Spleen (tissue), 11 donors: ENCODE data around the gene RYR3. TPM values are rescaled to one million over a fixed set of nuclear protein-coding genes. Genes with fewer than 3 reads are reported as not detected.

Experiments used
- DNase-seq: peaks from one replicate; pipeline ENCODE4 v3.0.0-alpha.2; 2020
- H3K27ac ChIP-seq, 8 donors: fragments of 200-600 bp; sonication (generic) in 7 of 8; 1 replicate in 4 of 8; 2 replicates in 4 of 8; pipeline versions ENCODE4 v1.5.0 to v1.8.0; 2016 to 2021; ENCODE audit warnings: inconsistent platforms in 4 of 8, mild to moderate bottlenecking in 4 of 8, moderate library complexity in 1 of 8
- H3K27me3 ChIP-seq, 7 donors: fragments of 200-600 bp; sonication (generic) in 6 of 7; replicated peaks in 1 of 7; 1 replicate in 4 of 7; 2 replicates in 3 of 7; pipeline versions ENCODE4 v1.5.0 to v1.8.0; 2016 to 2021; ENCODE audit warnings: inconsistent platforms in 3 of 7, mild to moderate bottlenecking in 1 of 7
- H3K36me3 ChIP-seq, 6 donors: fragments of 200-600 bp; sonication (generic) in 5 of 6; 1 replicate in 4 of 6; 2 replicates in 2 of 6; pipeline versions ENCODE4 v1.5.0 to v1.8.0; 2016 to 2021; ENCODE audit warnings: inconsistent platforms in 2 of 6
- H3K4me1 ChIP-seq, 6 donors: fragments of 200-600 bp; sonication (generic) in 5 of 6; 1 replicate in 3 of 6; 2 replicates in 3 of 6; pipeline versions ENCODE4 v1.5.0 to v1.8.0; 2016 to 2021; ENCODE audit warnings: inconsistent platforms in 3 of 6
- H3K4me3 ChIP-seq, 8 donors: fragments of 200-600 bp; sonication (generic) in 7 of 8; 1 replicate in 4 of 8; 2 replicates in 4 of 8; pipeline versions ENCODE4 v1.5.0 to v1.8.0; 2016 to 2021; ENCODE audit warnings: inconsistent platforms in 4 of 8, mild to moderate bottlenecking in 4 of 8, moderate library complexity in 2 of 8
- H3K9me3 ChIP-seq, 8 donors: fragments of 200-600 bp; sonication (generic) in 7 of 8; 1 replicate in 4 of 8; 2 replicates in 4 of 8; pipeline versions ENCODE4 v1.5.0 to v1.8.0; 2016 to 2021; ENCODE audit warnings: inconsistent platforms in 4 of 8
- POLR2A ChIP-seq, 3 donors: fragments of 450-650 bp; IDR thresholded peaks; one replicate each; pipeline ENCODE4 v1.5.1; 2017; ENCODE audit warnings: antibody characterized with exemption in 3 of 3, mild to moderate bottlenecking in 1 of 3
- POLR2AphosphoS5 ChIP-seq, 3 donors: sonication (generic); formaldehyde crosslinking; IDR thresholded peaks; one replicate each; pipeline ENCODE4 v1.5.1; 2017; ENCODE audit warnings: antibody characterized with exemption in 3 of 3
- WGBS, 5 donors: extraction: QIAGEN DNeasy Blood & Tissue Kit in 3 of 5; methylation state at CpG; one replicate each; pipeline versions ENCODE4 v1.1.5 to v1.1.7; 2013 to 2018; 5-methylcytosine and 5-hydroxymethylcytosine counted together
- intact Hi-C: fragments of 100-400 bp; cut with DNase I; formaldehyde crosslinking; loops from one replicate; pipeline ENCODE4 v1.15.0; 2023; ENCODE audit warnings: low total_unique reads
- polyA plus RNA-seq, 3 donors: library from polyadenylated mRNA; stranded (reverse); fragments of 200-250 nt; gene quantifications; one replicate each; pipeline ENCODE4 v1.2.1, GENCODE V29; 2013
- total RNA-seq, 7 donors: library from RNA; depleted of rRNA in 3 of 7; stranded (reverse); fragments of >200 nt in 3 of 7; fragmentation: NEBNext Ultra II Directional in 4 of 7; extraction: Animal tissue kit (Norgen Biotek cat#: 25700) in 4 of 7; gene quantifications; one replicate each; pipeline versions ENCODE4 v1.1.0 to v1.2.1, GENCODE V29; 2016 to 2021
- TF ChIP-seq, protein P1 (sequence below), 11 experiments: fragments of 200-600 bp in 7 of 11; fragments of 450-650 bp in 4 of 11; sonication (generic) in 4 of 11; IDR thresholded peaks in 8 of 11; conservative IDR thresholded peaks in 3 of 11; 1 replicate in 7 of 11; 2 replicates in 4 of 11; pipeline versions ENCODE4 v1.4.0 to v1.8.0; 2016 to 2021; ENCODE audit warnings: antibody characterized with exemption in 11 of 11, inconsistent platforms in 4 of 11, mild to moderate bottlenecking in 1 of 11
- donor health status: healthy with polysubstance abuse.
- donor health status: DM: no; HTN: no; CAD: no; lungs with moderate emphysema.
- donor health status: DM: no; HTN: no; CAD: no.
- donor health status: Bipolar disorder and iron deficiency.
- donor health status: healthy.
- donor health status: DM: no; HTN: no; CAD: no.
- donor health status: DM: yes; HTN: yes; CAD: no.

Gene RYR3
- total and polyA plus RNA-seq, 10 donors: 0.11 to 5.9 (median 1.3) TPM

DNA sequence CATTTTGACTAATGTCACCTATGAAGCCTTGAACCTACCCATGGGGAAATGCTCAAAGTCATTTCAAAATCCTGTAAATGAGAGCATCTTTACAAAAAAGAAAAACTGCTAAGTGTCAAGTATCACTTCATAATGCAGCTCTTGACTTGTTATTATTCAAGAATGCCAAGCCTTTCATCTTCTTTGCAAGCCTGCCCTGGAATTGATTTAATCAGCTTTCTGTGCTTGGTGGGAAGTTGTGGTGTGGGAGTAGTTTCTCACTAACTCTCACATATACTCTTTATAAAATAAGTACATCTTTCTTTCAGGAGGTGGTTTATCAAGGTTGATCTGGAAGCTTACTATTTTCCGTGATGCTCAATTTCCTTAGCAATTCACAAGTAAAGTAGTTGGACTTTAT lies 43.6 kb downstream of the RYR3 start:
- Histone ChIP-seq H3K36me3 (no peaks in the 10 kb centered on the region), H3K4me3 (no peak overlapping the region), H3K27me3 (no peaks in the 10 kb centered on the region), H3K27ac (no peak overlapping the region), H3K9me3 (no peaks in the 10 kb centered on the region), H3K4me1 (no peaks in the 10 kb centered on the region)
- intact Hi-C loops: no loop called here
- DNase-seq: no peak
- WGBS, 5 donors: 44 to 96% (median 93%) methylated on average over 1 of the region's 1 CpG
- TF ChIP-seq, protein P1, sequence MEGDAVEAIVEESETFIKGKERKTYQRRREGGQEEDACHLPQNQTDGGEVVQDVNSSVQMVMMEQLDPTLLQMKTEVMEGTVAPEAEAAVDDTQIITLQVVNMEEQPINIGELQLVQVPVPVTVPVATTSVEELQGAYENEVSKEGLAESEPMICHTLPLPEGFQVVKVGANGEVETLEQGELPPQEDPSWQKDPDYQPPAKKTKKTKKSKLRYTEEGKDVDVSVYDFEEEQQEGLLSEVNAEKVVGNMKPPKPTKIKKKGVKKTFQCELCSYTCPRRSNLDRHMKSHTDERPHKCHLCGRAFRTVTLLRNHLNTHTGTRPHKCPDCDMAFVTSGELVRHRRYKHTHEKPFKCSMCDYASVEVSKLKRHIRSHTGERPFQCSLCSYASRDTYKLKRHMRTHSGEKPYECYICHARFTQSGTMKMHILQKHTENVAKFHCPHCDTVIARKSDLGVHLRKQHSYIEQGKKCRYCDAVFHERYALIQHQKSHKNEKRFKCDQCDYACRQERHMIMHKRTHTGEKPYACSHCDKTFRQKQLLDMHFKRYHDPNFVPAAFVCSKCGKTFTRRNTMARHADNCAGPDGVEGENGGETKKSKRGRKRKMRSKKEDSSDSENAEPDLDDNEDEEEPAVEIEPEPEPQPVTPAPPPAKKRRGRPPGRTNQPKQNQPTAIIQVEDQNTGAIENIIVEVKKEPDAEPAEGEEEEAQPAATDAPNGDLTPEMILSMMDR (IDR thresholded peaks at IDR 0.05 in 8 of 11, conservative IDR thresholded peaks at IDR 0.05 in 3 of 11): no peak
- TF ChIP-seq POLR2AphosphoS5 (IDR thresholded peaks at IDR 0.05) (no peak), POLR2A (IDR thresholded peaks at IDR 0.05) (no peak)

DNA sequence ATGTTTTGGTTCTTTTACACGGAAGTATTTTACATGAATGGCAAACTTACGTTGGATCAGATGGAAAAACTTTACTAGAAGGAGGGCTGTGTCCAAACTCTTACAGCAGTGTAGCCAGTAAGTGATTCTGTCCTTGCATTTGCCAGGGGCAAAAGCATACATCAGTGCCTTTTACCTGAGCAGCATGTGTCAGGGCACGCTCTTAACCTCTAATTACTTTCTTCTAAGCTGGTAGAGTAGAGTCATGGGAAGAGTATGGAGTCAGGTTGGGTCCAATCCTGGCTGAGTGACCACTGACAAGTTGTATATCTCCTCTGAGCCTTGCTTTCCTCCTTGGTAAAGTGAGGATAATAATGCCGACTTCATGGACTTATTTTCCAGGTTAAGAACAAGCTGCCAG lies 47.1 kb downstream of the RYR3 start:
- Histone ChIP-seq H3K9me3 (no peaks in the 10 kb centered on the region), H3K36me3 (no peaks in the 10 kb centered on the region), H3K4me1 (no peaks in the 10 kb centered on the region), H3K27me3 (no peaks in the 10 kb centered on the region), H3K4me3 (no peak overlapping the region), H3K27ac (no peak overlapping the region)
- WGBS, 5 donors: 65 to 86% (median 76%) methylated on average over 4 of the region's 4 CpGs
- intact Hi-C loops: no loop called here
- TF ChIP-seq POLR2AphosphoS5 (IDR thresholded peaks at IDR 0.05) (no peak), POLR2A (IDR thresholded peaks at IDR 0.05) (no peak)
- TF ChIP-seq, protein P1 (IDR thresholded peaks at IDR 0.05 in 8 of 11, conservative IDR thresholded peaks at IDR 0.05 in 3 of 11): no peak
- no peak for DNase-seq

DNA sequence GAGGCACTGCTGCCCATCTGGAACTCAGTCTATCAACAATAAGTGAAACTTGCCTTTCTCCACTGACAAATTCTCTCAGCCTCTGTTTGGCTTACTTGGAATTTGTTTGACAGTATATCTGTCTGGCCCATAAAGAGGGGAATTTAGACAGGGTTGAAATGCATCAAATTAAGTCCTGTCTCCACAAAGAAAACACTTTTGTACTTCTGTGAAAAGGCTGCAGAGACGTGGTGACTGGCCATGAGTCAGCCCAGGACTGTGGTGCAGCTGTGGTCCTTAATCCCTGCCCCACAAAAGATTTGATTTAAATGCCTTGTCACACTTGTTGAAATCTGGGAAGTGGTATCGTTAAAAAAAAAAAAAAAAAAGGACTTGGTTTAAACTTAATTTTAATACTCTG lies 47.5 kb downstream of the RYR3 start:
- DNase-seq: no peak
- Histone ChIP-seq H3K4me1 (no peaks in the 10 kb centered on the region), H3K36me3 (no peaks in the 10 kb centered on the region), H3K4me3 (no peak overlapping the region), H3K27ac (no peak overlapping the region), H3K9me3 (no peaks in the 10 kb centered on the region), H3K27me3 (no peaks in the 10 kb centered on the region)
- intact Hi-C loops: no loop called here
- no peak for TF ChIP-seq POLR2AphosphoS5 (IDR thresholded peaks at IDR 0.05)
- TF ChIP-seq, protein P1 (IDR thresholded peaks at IDR 0.05 in 8 of 11, conservative IDR thresholded peaks at IDR 0.05 in 3 of 11): no peak
- no peak for TF ChIP-seq POLR2A (IDR thresholded peaks at IDR 0.05)
- 8 to 24% (median 12%) methylated on average over 2 of the region's 2 CpGs for WGBS, 5 donors

DNA sequence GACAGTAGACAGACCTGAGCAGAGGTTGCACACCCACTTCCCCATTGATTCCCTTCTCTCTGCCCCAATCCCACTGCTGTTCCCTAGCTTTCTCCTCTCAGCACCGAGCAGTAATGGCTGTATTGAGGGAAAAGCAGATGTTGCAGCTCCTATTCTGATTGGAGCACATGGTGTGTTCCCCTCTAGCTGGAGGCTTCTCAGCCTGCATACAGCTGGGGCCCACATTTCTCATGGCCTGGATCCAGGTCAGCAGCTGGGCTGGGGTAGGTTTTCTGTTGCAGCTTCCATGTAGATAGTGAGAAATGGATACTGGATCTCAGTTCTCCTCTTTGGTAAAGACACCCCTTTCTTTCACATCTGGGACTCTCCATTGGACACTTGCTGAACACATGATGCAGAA lies 50.1 kb downstream of the RYR3 start:
- 69 to 95% (median 75%) methylated on average over 1 of the region's 1 CpG for WGBS, 5 donors
- Histone ChIP-seq H3K27ac (no peak overlapping the region), H3K9me3 (no peaks in the 10 kb centered on the region), H3K36me3 (no peaks in the 10 kb centered on the region), H3K4me3 (no peak overlapping the region), H3K27me3 (no peaks in the 10 kb centered on the region), H3K4me1 (no peaks in the 10 kb centered on the region)
- TF ChIP-seq, protein P1 (IDR thresholded peaks at IDR 0.05 in 8 of 11, conservative IDR thresholded peaks at IDR 0.05 in 3 of 11): no peak
- TF ChIP-seq POLR2A (IDR thresholded peaks at IDR 0.05) (no peak), POLR2AphosphoS5 (IDR thresholded peaks at IDR 0.05) (no peak)
- intact Hi-C loops: no loop called here
- DNase-seq: no peak
